Fibroblast of lung (primary cell): Measurements from ENCODE around the gene HSPB8. TPM values are rescaled to one million over a fixed set of nuclear protein-coding genes. Genes with fewer than 3 reads are reported as not detected.

Experiments used
- DNase-seq, 2 donors: peaks; one replicate each; pipeline versions ENCODE4 v3.0.0 to v3.0.0-alpha.2; 2010; ENCODE audit warnings: low read depth in 2 of 2
- H2AFZ ChIP-seq: 2 replicates; pipeline ENCODE4 v1.5.1; 2012; ENCODE audit warnings: low read length, control low read depth, inconsistent platforms
- H3K27ac ChIP-seq: 2 replicates; pipeline ENCODE4 v1.5.1; 2011; ENCODE audit warnings: low read length, control low read depth; ENCODE audit not compliant: insufficient read depth
- H3K27me3 ChIP-seq: 2 replicates; pipeline ENCODE4 v1.5.1; 2011; ENCODE audit warnings: mild to moderate bottlenecking, low read length; ENCODE audit not compliant: control insufficient read depth, insufficient read depth
- H3K36me3 ChIP-seq: 2 replicates; pipeline ENCODE4 v1.5.1; 2011; ENCODE audit warnings: low read length; ENCODE audit not compliant: control insufficient read depth, insufficient read depth
- H3K4me1 ChIP-seq: 2 replicates; pipeline ENCODE4 v1.5.1; 2011; ENCODE audit warnings: low read length; ENCODE audit not compliant: control insufficient read depth, insufficient read depth; ENCODE audit errors: extremely low read depth
- H3K4me2 ChIP-seq: 2 replicates; pipeline ENCODE4 v1.5.1; 2011; ENCODE audit warnings: low read length, control low read depth; ENCODE audit not compliant: insufficient read depth; ENCODE audit errors: extremely low read depth
- H3K4me3 ChIP-seq, 4 experiments: fragments of 200-600 bp in 1 of 4; sonication (generic) in 1 of 4; replicated peaks in 1 of 4; 2 replicates each; pipeline ENCODE4 v1.5.1; 2011 to 2016; ENCODE audit warnings: low read length in 4 of 4, low read depth in 3 of 4, mild to moderate bottlenecking in 3 of 4, control low read depth in 2 of 4, inconsistent platforms in 1 of 4, mixed read lengths in 1 of 4; ENCODE audit not compliant: insufficient read depth in 1 of 4; ENCODE audit errors: control extremely low read depth in 1 of 4
- H3K79me2 ChIP-seq: 2 replicates; pipeline ENCODE4 v1.5.1; 2012; ENCODE audit warnings: mild to moderate bottlenecking, low read length, inconsistent platforms; ENCODE audit not compliant: control insufficient read depth, insufficient read depth
- H3K9ac ChIP-seq: 2 replicates; pipeline ENCODE4 v1.5.1; 2011; ENCODE audit warnings: mild to moderate bottlenecking, low read length, control low read depth; ENCODE audit not compliant: insufficient read depth
- H3K9me3 ChIP-seq: 2 replicates; pipeline ENCODE4 v1.5.1; 2012; ENCODE audit warnings: low read depth, low read length; ENCODE audit not compliant: control insufficient read depth, insufficient read depth
- H4K20me1 ChIP-seq: 2 replicates; pipeline ENCODE4 v1.5.1; 2011; ENCODE audit warnings: low read length; ENCODE audit not compliant: control insufficient read depth, insufficient read depth; ENCODE audit errors: extremely low read depth
- EZH2 ChIP-seq: IDR thresholded peaks from 2 replicates; pipeline ENCODE4 v1.5.1; 2012; ENCODE audit warnings: low read length, control low read depth, mild to moderate bottlenecking; ENCODE audit errors: missing control alignments
- polyA plus RNA-seq, 2 donors: library from polyadenylated mRNA; depleted of rRNA in 1 of 2; stranded (reverse) in 1 of 2; unstranded in 1 of 2; fragments of >200 nt; gene quantifications; 2 replicates each; pipeline ENCODE4 v1.2.1, GENCODE V29; 2011 to 2012; ENCODE audit warnings: missing spikeins in 1 of 2
- total RNA-seq: library from RNA; depleted of rRNA; stranded (reverse); fragments of >200 nt; gene quantifications from 2 replicates; pipeline ENCODE4 v1.2.1, GENCODE V29; 2014
- TF ChIP-seq, protein P1 (sequence below), 2 donors: IDR thresholded peaks in 1 of 2; conservative IDR thresholded peaks in 1 of 2; 1 replicate in 1 of 2; 2 replicates in 1 of 2; pipeline ENCODE4 v1.5.1; 2011 to 2012; ENCODE audit warnings: low read length in 2 of 2, control low read depth in 1 of 2, inconsistent platforms in 1 of 2, low read depth in 1 of 2, mild to moderate bottlenecking in 1 of 2

Gene HSPB8
- total and polyA plus RNA-seq, 2 donors (not counting 1 experiment from before 2014, with no cell fraction given): 23.8 to 42.4 TPM

DNA sequence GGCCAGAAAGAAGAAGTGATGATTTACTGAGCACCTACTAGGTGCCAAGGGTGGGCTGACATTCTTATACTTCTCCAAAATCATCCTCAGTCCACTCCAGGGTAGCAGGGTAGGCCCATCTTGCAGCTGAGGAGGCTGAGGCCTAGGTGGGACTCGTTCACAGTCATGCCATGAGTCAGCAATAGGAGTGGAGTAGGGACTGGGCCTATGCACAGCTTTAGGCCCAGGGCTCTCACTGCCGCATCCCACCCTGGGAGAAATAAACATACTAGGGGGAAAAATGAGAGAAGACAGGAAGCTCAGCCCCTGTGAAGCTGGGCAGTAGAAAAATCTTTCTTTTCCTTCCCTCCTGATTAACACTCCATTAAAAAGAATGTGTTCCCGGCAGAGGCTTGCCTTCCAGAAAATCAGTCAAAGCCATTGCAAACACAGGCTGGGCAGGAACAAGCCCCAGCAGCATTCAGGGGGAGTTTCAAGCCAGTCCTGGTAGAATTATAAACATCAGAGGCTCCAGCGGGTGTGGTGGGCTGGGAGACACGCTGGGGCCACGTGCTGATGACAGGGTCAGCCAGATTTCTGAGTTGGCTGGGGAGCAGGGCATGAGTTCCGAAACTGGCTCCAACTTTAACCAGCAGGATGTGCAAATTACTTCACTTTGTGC is 1.8 kb downstream of the HSPB8 start:
- Histone ChIP-seq H2AFZ (no peak overlapping the region), H3K9me3 (no peaks in the 10 kb centered on the region), H3K36me3 (no peaks in the 10 kb centered on the region), H3K4me3 (peak overlapping the region; percentile 28 to 82 (median 56)), H3K9ac (peak overlapping the region; percentile 39), H4K20me1 (no peaks in the 10 kb centered on the region), H3K27ac (peak overlapping the region; percentile 84), H3K27me3 (no peaks in the 10 kb centered on the region), H3K79me2 (peaks cover 9% of the 10 kb centered on the region), H3K4me2 (peak overlapping the region; percentile 84), H3K4me1 (peaks cover 17% of the 10 kb centered on the region)
- no peak for TF ChIP-seq EZH2
- TF ChIP-seq, protein P1, sequence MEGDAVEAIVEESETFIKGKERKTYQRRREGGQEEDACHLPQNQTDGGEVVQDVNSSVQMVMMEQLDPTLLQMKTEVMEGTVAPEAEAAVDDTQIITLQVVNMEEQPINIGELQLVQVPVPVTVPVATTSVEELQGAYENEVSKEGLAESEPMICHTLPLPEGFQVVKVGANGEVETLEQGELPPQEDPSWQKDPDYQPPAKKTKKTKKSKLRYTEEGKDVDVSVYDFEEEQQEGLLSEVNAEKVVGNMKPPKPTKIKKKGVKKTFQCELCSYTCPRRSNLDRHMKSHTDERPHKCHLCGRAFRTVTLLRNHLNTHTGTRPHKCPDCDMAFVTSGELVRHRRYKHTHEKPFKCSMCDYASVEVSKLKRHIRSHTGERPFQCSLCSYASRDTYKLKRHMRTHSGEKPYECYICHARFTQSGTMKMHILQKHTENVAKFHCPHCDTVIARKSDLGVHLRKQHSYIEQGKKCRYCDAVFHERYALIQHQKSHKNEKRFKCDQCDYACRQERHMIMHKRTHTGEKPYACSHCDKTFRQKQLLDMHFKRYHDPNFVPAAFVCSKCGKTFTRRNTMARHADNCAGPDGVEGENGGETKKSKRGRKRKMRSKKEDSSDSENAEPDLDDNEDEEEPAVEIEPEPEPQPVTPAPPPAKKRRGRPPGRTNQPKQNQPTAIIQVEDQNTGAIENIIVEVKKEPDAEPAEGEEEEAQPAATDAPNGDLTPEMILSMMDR (conservative IDR thresholded peaks at IDR 0.05 in 1 of 2, IDR thresholded peaks at IDR 0.05 in 1 of 2; ENCODE audit: low read depth in 1 of 2, low read length in 2 of 2): no peak
- DNase-seq: peak; percentile 74 to 85

- Histone ChIP-seq H3K27ac (peak overlapping the region; percentile 84), H3K4me1 (peaks cover 14% of the 10 kb centered on the region), H2AFZ (no peak overlapping the region), H3K4me2 (peak overlapping the region; percentile 84), H4K20me1 (no peaks in the 10 kb centered on the region), H3K9ac (no peak overlapping the region), H3K4me3 (peak overlapping the region in 3 of 4 experiments; percentile 44 to 82 (median 67)), H3K9me3 (no peaks in the 10 kb centered on the region), H3K79me2 (peaks cover 9% of the 10 kb centered on the region), H3K36me3 (no peaks in the 10 kb centered on the region), H3K27me3 (no peaks in the 10 kb centered on the region)
- DNase-seq: no peak
- TF ChIP-seq EZH2: no peak
- TF ChIP-seq, protein P1 (conservative IDR thresholded peaks at IDR 0.05 in 1 of 2, IDR thresholded peaks at IDR 0.05 in 1 of 2; ENCODE audit: low read depth in 1 of 2, low read length in 2 of 2): no peak
Measured at GRCh38 chr12:119181202-119181601, 2.5 kb downstream of the HSPB8 start.

GRCh38 chr12:119181944-119182343 is 3.2 kb downstream of the HSPB8 start:
- H3K4me2 ChIP-seq: no peak overlapping the region
- peak overlapping the region in 1 of 4 experiments; percentile 82 for H3K4me3 ChIP-seq
- DNase-seq: peak in 1 of 2 donors; percentile 35

More at GRCh38 chr12:119181944-119182343, 3.2 kb downstream of the HSPB8 start:
- Histone ChIP-seq H3K9me3 (no peaks in the 10 kb centered on the region), H3K27me3 (no peaks in the 10 kb centered on the region), H4K20me1 (no peaks in the 10 kb centered on the region), H3K36me3 (no peaks in the 10 kb centered on the region), H3K79me2 (peaks cover 9% of the 10 kb centered on the region), H3K9ac (no peak overlapping the region), H3K27ac (no peak overlapping the region), H3K4me1 (peaks cover 10% of the 10 kb centered on the region), H2AFZ (no peak overlapping the region)
- TF ChIP-seq, protein P1 (conservative IDR thresholded peaks at IDR 0.05 in 1 of 2, IDR thresholded peaks at IDR 0.05 in 1 of 2; ENCODE audit: low read depth in 1 of 2, low read length in 2 of 2): no peak
- TF ChIP-seq EZH2: no peak
